ENCODE results near the gene SCNN1B.

Gene SCNN1B

GRCh38 chr16:23369416-23369815, 67.3 kb downstream of the SCNN1B start:
- DNase-seq (ENCODE audit: low read depth), result no peak
- no peak overlapping the region for H3K4me3 ChIP-seq (replicated peaks; ENCODE audit: low read depth, low read length)
- no peak for TF ChIP-seq CTCF (IDR thresholded peaks at IDR 0.05; ENCODE audit: low read length, missing control alignments)

GRCh38 chr16:23371368-23371767, 69.3 kb downstream of the SCNN1B start:
- H3K4me3 ChIP-seq (replicated peaks; ENCODE audit: low read depth, low read length), result no peak overlapping the region
- DNase-seq (ENCODE audit: low read depth), result no peak
- TF ChIP-seq CTCF (IDR thresholded peaks at IDR 0.05; ENCODE audit: low read length, missing control alignments), result no peak

- no peak for DNase-seq (ENCODE audit: low read depth)
- TF ChIP-seq CTCF (IDR thresholded peaks at IDR 0.05; ENCODE audit: low read length, missing control alignments), result no peak
- H3K4me3 ChIP-seq (replicated peaks; ENCODE audit: low read depth, low read length), result no peak overlapping the region
Measured at GRCh38 chr16:23373436-23374219, 71.5 kb downstream of the SCNN1B start.

- no peak overlapping the region for H3K4me3 ChIP-seq (replicated peaks; ENCODE audit: low read depth, low read length)
- no peak for DNase-seq (ENCODE audit: low read depth)
- TF ChIP-seq CTCF (IDR thresholded peaks at IDR 0.05; ENCODE audit: low read length, missing control alignments), result no peak
Measured at GRCh38 chr16:23374721-23375510, 72.8 kb downstream of the SCNN1B start.

GRCh38 chr16:23375643-23376042, 73.5 kb downstream of the SCNN1B start:
- no peak for TF ChIP-seq CTCF (IDR thresholded peaks at IDR 0.05; ENCODE audit: low read length, missing control alignments)
- no peak for DNase-seq (ENCODE audit: low read depth)
- H3K4me3 ChIP-seq (replicated peaks; ENCODE audit: low read depth, low read length), result no peak overlapping the region

- DNase-seq (ENCODE audit: low read depth), result no peak
- no peak overlapping the region for H3K4me3 ChIP-seq (replicated peaks; ENCODE audit: low read depth, low read length)
- TF ChIP-seq CTCF (IDR thresholded peaks at IDR 0.05; ENCODE audit: low read length, missing control alignments), result no peak
Measured at GRCh38 chr16:23377071-23377931, 75.2 kb downstream of the SCNN1B start.
